Panc1 (cell line): ENCODE measurements around the gene CACNA1B.

Experiments
- POLR2AphosphoS5 ChIP-seq: IDR thresholded peaks from 2 replicates; pipeline ENCODE4 v1.6.1; 2012; ENCODE audit warnings: mild to moderate bottlenecking, low read depth, low read length, moderate library complexity
- SIN3A ChIP-seq: IDR thresholded peaks from 2 replicates; pipeline ENCODE4 v1.6.1; 2012; ENCODE audit warnings: low read depth, mild to moderate bottlenecking, low read length, moderate library complexity, borderline replicate concordance; ENCODE audit not compliant: insufficient read depth
- TCF7L2 ChIP-seq: IDR thresholded peaks from 2 replicates; pipeline ENCODE4 v1.6.1; 2011; ENCODE audit warnings: mild to moderate bottlenecking, low read depth, low read length, inconsistent platforms
- TF ChIP-seq, protein P1 (sequence below), 2 experiments: IDR thresholded peaks; 2 replicates each; pipeline ENCODE4 v1.6.1; 2011 to 2012; ENCODE audit warnings: low read depth in 2 of 2, control low read depth in 1 of 2, low read length in 1 of 2, mild to moderate bottlenecking in 1 of 2, moderate library complexity in 1 of 2; ENCODE audit not compliant: insufficient read depth in 1 of 2
- TF ChIP-seq, protein P2 (sequence below): fragments of 450-650 bp; IDR thresholded peaks from 2 replicates; pipeline ENCODE4 v1.5.1; 2017; ENCODE audit warnings: mild to moderate bottlenecking

DNA sequence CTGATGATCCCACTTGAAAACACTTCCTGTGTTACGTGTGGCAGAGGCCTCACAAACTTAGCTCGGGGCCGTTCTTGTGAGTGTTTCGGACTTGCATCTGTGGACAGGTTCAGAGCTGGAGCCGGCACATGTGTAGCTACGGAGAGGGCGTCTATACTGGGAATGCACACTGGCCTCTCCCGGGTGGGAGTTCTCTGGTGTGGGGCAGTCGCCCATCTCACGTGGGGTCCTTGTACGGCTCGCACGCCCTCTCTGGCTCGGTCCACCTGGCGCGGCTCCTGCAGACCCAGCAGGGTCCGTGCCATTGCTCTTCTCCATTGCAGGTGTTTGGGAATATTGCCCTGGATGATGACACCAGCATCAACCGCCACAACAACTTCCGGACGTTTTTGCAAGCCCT lies 197.9 kb downstream of the CACNA1B start:
- no peak for TF ChIP-seq POLR2AphosphoS5
- TF ChIP-seq, protein P1, sequence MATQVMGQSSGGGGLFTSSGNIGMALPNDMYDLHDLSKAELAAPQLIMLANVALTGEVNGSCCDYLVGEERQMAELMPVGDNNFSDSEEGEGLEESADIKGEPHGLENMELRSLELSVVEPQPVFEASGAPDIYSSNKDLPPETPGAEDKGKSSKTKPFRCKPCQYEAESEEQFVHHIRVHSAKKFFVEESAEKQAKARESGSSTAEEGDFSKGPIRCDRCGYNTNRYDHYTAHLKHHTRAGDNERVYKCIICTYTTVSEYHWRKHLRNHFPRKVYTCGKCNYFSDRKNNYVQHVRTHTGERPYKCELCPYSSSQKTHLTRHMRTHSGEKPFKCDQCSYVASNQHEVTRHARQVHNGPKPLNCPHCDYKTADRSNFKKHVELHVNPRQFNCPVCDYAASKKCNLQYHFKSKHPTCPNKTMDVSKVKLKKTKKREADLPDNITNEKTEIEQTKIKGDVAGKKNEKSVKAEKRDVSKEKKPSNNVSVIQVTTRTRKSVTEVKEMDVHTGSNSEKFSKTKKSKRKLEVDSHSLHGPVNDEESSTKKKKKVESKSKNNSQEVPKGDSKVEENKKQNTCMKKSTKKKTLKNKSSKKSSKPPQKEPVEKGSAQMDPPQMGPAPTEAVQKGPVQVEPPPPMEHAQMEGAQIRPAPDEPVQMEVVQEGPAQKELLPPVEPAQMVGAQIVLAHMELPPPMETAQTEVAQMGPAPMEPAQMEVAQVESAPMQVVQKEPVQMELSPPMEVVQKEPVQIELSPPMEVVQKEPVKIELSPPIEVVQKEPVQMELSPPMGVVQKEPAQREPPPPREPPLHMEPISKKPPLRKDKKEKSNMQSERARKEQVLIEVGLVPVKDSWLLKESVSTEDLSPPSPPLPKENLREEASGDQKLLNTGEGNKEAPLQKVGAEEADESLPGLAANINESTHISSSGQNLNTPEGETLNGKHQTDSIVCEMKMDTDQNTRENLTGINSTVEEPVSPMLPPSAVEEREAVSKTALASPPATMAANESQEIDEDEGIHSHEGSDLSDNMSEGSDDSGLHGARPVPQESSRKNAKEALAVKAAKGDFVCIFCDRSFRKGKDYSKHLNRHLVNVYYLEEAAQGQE (IDR thresholded peaks at IDR 0.05; ENCODE audit: insufficient read depth in 1 of 2, low read depth in 2 of 2, low read length in 1 of 2), result no peak
- TF ChIP-seq, protein P2, sequence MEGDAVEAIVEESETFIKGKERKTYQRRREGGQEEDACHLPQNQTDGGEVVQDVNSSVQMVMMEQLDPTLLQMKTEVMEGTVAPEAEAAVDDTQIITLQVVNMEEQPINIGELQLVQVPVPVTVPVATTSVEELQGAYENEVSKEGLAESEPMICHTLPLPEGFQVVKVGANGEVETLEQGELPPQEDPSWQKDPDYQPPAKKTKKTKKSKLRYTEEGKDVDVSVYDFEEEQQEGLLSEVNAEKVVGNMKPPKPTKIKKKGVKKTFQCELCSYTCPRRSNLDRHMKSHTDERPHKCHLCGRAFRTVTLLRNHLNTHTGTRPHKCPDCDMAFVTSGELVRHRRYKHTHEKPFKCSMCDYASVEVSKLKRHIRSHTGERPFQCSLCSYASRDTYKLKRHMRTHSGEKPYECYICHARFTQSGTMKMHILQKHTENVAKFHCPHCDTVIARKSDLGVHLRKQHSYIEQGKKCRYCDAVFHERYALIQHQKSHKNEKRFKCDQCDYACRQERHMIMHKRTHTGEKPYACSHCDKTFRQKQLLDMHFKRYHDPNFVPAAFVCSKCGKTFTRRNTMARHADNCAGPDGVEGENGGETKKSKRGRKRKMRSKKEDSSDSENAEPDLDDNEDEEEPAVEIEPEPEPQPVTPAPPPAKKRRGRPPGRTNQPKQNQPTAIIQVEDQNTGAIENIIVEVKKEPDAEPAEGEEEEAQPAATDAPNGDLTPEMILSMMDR, result no peak
- no peak for TF ChIP-seq TCF7L2
- no peak for TF ChIP-seq SIN3A
